SIG-M5 (cell line): ENCODE results near the gene NEB.
A peak's percentile ranks its signal among the peaks of the same experiment; 100 is the strongest.
"Not testable (repeated sequence)": the region's sequence is repeated elsewhere in the genome, so short reads cannot be mapped to it uniquely, and the experiment has no call there.

Experiments used
- DNase-seq: peaks from one replicate; lab custom pipeline; 2025; lab: John Stamatoyannopoulos, UW

NEB gene

DNA sequence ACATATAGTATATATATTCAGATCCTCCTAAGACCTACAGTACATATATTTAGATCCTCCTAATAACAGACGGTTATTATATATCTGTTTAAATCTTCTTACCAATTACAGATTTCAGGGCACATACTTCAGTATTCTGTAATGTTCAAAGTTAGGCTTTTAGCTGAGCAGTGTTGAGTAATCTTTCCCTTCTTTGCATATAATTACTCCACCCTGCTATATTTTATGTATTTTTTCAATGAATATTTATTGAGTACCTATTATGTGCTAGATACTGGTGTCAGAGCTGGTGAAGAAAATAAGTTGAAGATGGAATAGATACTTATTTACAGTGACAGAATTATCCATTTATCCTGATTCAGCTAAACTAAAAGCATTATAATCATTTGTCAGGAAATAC, 84.9 kb downstream of the NEB start:
- DNase-seq, result no peak

DNA sequence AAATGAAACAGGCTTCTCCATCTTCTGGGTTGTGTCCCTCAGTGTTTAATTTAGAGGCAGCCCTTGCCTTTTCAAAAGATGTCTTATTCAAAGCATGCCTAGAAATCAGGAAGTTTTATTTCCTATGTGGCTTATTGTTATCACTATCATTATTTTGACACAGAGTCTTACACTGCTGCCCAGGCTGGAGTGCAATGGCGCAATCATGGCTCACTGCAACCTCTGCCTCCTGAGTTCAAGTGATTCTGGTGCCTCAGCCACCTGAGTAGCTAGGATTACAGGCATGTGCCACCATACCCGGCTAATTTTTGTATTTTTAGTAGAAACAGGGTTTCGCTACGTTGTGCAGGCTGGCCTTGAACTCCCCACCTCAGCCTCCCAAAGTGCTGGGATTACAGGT, 87.8 kb downstream of the NEB start:
- DNase-seq, result not testable (repeated sequence)

DNA sequence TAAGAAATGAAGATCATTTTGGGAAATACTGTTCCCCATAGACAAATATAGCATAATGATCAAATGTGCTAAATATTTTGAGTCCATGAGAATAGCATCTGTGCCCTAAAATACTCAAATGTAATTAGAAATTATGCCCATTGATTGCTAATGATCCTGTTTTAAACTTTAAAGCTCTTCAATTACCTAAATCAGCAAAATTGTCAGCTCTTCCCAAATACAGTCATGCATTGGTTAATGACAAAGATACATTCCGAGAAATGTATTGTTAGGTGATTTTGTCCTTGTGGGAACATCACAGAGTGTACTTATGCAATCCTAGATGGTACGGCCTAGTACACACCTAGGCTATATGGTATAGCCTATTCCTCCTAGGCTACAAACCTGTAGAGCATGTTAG, 89.7 kb downstream of the NEB start:
- DNase-seq, result no peak

DNA sequence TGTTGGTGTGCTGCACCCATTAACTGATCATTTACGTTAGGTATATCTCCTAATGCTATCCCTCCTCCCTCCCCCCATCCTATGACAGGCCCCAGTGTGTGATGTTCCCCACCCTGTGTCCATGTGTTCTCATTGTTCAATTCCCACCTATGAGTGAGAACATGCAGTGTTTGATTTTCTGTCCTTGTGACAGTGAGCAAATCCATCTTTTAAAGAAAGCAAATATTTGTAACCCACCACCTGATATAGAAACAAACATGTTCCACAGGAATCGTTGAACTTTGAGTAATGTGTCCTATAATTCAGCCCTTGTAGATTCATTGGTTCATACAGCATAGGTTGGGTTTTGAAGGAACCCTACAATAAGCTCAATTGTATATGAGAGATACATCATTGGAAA, 92.4 kb downstream of the NEB start:
- DNase-seq, result not testable (repeated sequence)

DNA sequence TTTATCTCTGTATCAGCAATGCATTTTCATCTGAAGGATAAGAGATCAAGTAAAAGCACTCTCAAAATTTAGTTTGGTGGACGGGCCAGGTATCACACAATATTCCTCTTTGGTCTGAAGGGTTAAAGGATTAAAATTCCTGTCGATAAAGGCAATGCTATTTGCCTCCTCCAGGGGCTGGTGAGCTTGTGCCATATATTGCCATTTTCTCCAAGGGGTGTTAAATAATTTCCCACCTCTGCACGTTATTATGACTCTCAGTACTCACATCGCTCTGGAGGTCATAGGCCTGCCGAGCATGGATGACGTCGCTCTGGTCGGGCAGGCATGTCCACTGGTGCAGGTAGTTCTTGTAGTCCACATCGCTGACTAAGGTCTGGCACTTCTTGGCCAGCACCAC, 94.2 kb downstream of the NEB start:
- DNase-seq, result no peak

DNA sequence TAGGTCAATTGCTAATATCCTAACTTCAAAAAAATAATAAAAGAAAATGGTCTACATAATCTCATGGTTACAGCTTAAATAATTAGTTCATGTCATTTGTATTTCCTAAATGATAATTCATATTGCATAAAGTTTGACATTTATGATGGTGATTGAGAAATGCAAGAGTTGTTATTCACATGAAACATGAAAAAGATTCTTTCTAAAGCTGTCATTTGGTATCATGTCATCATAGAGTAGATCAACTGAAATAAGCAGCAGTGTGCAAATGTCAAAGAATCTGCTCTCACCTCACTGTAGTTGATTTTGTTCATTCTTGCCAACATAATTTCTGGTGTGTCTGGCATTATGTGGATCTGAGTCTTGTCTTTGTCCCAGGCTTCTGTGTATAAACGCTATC, 95.3 kb downstream of the NEB start:
- DNase-seq, result no peak

DNA sequence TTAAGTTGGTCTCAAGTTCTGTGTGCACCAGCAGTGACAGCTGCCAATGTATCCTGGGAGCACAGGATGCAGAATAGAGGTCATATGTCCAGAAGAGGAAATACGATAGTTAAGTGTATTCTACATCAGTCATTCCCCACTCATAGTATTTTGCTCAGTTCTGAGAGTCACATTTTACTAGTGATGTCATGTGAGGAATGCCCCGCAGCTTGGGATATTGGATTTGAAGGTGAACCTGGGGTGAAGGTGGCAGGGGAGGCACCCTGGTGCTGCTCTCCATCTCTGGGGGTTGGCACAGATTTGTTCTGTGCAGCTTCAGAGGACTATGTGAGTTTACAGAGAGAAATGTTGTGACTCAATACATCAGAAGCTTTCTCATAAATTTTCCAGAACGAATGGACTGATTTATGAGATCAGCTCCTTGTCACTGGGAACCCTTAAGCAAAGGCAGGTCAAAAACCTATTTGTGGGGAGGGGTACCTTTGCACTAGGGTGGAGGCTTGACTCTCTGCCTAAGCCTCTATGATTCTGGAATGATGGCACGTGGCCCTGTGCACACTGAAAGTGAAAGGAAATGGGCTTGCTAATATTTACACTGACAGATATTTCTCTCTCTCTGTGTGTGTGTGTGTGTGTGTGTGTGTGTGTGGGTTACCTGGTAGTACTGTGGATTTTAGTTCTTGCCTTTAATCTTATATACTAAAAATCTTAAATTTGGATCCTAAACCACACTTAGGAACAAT, 95.9 kb downstream of the NEB start:
- DNase-seq, result no peak

DNA sequence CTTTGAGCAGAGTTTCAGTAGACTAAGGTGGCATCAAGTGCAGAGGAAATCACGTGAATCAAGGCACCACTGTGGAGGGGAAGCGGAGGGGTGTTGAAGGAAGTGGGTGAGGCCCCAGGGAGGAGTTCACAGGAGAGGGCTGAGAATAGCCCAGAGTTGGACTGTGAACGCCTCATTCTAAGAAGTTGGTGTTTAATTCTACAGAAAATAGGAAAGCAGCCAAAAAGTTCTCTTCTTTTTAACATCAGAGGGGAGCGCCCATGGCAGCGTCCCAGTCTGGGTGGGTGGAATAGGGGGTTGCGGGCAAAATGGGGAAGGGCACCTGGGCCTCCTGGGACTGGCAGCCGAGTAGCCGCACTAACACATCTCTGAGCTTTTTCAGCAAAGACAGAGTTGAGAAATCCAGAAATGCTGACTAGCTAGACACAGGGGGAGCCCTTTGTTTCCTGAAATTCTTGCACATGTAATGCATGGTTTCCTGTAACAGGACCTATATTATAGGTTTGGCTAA, 97.0 kb downstream of the NEB start:
- DNase-seq, result peak; percentile 27

DNA sequence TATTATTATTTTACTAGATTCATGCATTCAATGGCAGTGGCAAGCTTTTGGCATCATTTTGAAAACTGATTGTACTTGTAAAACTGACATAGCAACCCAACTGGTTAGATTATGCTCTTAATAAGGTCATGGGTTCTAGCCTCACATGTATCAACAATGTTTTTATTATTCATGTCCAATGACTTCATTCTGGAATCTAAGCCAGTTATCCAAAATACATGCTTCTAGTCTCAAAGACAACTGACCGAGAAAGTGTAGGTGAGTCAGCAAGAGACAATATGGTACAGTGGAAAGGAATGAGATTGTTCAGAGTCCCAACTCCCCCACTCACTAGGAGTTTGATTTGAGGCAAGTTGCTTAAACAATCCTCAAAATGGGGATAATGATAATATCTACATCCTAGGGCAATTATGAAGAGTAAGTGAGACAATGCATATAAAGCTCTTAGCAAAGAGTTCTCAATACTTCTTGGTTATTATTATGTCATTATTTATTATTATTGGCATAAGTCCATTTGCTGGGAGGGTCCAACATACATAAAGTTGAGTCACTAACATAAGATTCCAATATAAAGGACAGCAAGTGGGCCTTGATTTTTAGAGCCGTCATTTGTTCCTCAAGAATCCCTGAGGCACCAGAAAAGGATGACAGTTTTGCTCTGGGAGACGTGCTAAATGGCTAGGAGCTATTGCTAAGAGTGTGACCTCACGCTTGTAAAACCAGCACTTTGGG, 99.4 kb downstream of the NEB start:
- no peak for DNase-seq

DNA sequence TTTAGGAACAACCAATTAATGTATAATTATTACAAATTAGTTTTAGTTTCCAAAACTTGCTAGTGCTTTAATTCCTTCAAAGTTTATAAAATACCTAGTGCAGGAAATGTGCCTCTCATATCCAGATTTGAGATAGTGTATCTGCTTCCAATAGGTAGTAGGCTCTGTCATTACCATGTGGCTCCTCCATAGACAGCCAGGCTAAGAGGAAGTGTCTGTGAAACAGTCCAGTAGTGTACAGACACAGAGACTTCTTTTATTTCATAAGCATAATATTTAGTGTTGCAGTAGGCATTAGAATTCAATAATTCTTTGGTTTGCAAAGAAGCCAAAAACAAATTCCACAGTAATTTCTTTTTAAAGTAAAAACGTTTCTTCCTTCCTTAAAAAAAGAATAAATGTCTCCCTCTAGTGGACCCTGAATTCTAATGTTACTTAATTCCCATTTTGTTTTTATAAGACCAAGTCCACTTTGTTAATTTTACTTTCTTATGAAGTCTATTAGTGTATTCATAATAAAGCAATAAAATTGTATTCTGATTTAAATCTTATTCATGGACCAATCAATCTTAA, 101.2 kb downstream of the NEB start:
- no peak for DNase-seq

DNA sequence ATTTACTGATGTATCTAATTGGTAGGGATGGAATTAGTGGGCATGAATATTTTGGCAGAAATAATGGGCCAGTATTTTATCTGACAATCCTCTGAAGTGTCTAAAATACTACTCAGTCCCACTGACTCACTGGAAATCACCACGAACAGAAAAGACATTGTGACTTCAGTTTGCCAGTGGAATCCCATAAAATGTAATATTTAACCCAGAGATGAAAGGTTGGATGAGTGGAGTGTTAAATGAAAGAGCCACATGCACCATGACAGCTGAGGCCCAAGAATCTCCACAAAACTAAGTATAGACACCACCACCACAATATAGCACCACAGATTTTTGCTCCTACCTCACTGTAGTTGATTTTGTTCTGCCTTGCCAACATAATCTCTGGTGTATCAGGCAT, 103.9 kb downstream of the NEB start:
- no peak for DNase-seq

DNA sequence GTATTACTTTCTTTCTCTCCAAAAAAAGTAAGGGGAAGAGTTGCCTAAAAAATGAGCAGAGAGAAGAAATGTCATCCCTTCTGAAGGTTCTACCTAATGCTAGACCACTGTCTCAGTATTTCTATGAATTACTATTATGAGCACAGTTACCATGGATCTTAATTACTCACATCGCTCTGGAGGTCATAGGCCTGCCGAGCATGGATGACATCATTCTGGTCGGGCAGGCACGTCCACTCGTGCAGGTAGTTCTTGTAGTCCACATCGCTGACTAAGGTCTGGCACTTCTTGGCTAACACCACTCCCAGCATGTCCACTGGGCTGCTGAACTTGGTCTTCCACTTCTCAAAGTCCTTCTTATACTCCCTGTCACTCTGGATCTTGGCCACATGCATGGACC, 106.9 kb downstream of the NEB start:
- DNase-seq, result no peak

DNA sequence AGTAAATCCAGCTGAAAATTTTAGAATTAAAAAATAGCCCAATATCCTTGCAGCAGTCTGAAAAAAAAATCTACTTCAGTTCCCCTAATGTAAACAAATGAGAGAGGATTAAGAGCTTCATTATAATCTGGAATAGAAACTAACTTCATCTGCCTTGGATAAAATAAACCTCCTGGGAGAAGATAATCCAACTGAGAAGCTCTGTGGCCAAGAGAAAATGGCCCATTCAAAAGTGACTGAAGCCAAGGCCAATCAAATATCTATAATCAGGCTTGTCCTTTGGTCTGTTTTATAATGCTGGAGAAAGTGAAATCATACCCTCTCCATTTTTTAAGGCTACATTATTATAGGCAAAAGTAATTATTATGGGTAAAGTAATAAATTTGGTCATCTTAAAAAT, 110.0 kb downstream of the NEB start:
- no peak for DNase-seq

DNA sequence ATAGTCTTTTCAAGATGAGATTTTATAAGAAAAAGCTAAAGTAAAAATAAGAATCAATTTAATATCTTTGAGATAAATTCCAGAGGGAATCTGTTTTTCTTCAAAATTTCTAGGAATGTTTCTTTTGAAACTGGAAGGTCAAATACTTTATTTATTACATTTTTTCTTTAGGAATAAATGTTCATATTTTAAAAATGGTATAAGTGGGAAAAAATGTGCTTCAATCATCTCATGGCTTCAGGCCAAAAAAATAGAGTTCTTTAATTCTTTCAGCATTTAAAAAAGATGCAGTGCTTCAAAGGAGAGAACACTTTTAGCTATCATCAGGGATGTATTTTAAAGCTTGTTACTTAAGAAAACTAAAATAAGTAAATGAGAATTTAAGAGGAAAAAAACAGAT, 110.6 kb downstream of the NEB start:
- no peak for DNase-seq

DNA sequence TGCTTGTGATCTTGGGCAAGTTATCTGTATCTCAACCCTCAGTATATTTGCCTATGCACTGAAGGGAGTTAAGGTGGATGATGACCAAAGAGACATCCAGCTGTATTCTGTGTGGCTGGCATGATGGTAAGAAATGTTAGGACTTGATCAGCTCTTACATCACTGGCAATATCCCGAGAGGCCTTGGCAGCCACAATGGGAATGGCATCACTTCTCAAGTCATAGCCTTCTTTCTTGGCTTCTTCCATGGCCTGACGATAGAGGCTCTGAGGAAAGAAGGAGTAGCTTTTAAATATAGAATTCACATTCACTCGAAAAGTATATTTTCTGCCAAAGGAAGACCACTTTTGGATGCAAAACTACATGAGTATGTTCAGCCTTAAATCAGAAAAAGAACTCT, 113.5 kb downstream of the NEB start:
- no peak for DNase-seq

DNA sequence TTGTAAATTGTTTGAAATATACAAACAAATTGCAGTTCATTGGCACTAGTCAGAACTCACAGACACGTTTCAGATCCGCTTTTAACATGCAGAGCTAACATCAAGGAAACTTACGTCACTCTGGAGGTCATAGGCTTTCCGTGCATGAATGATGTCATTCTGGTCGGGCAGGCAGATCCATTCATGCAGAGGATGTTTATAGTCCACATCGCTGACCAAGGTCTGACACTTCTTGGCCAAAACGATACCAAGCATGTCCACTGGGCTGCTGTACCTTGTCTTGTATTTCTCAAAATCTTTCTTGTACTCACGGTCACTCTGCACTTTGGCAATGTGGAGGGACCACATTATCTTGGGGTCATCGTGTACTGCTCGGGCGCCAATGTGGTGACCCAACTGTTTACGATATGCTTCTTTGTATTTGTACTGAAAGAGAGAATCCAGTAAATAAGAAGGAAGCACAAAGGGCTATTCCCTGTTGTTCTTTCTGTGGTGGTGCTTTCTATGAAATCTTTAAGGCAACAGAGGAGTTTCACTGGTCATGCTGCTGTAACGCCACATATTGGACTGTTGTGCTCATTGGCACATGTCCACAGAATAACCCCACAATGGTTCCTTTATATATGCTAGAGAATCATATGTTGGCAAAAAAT, 114.8 kb downstream of the NEB start:
- no peak for DNase-seq

DNA sequence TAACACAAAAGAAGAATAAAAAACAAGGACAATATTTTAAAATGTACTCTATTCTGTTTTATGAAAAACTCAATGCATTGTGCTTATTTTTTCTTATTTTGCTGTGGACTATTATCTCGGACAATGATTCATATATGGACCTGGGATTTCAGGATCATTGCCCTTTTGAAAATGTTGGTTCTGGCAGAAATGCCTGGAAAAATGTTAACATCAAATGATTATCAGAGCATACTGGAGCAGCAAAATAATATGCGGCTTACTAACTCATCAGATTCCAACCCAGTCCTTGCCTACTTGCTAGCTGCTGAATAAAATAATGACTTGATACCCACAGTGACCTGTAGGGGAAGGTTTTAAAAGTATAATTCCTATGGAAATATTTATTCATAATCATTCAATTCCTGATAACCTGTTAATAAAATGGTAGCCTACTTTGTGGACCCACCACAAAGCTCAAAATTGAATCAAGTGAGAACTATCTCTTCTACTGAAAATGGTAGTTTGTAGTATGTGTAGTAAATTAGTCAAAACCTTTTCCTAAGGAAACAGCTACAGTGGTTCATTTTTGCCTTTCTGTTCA, 117.4 kb downstream of the NEB start:
- DNase-seq, result no peak

DNA sequence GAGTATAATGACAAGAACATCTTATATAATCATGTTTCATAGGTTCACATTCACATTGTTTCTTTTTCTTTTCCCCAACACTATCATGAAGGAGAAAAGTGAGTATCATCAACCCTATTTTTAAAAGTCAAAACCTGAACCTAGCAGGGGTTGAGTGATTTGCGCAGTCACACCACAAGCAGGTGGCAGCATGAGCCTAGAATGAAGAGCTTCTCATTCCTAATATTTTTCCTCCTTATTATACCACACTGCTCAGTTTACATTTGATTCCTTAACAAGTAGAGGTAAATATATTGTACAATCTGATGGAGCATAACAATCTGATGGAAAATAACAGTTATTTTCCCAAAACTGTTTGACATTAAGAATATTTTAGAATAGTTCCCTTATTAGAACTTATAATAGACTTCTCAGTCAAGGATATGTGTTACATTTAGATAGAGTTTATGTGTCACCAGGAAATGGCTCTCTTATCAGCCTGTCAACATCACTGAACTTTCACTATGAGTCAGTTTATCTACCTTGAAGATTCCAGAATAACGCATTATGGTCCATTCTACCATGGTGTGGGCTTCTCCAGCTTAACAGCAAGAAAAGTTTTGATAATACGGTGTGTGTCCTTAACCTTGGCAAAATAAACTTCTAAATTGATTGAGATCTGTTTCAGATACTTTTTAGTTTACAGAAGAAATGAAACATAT, 119.5 kb downstream of the NEB start:
- DNase-seq, result no peak

DNA sequence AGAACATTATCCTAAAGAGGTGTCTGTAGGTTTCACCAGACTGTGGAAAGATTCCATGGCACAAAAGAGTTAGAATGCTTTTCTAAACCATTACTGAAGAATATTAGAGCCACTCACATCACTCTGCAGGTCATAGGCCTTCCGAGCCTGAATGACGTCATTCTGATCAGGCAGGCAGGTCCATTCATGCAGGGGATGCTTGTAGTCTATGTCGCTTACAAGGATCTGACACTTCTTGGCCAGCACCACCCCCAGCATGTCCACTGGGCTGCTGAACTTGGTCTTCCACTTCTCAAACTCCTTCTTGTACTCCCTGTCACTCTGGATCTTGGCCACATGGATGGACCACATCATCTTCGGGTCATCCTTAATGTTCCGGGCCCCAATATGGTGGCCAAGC, 120.1 kb downstream of the NEB start:
- no peak for DNase-seq

DNA sequence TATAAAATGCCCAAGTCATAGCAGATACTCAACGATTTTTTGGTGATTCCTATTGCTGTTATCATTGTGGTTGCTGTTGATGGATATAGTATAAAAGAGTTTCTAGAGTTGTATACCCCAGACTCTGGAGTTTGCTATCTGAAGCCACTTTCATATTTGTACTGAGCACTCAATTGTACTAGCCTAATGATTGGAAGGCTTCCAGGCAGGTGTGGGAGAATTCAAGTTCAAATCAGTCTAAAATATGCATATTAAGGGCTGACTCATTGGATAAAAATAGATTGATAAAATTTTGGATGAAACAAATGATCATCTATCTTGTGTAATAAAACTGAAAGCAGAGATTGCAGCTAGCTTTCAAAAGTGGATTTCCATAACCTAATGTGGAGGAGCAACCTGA, 122.9 kb downstream of the NEB start:
- DNase-seq, result no peak

DNA sequence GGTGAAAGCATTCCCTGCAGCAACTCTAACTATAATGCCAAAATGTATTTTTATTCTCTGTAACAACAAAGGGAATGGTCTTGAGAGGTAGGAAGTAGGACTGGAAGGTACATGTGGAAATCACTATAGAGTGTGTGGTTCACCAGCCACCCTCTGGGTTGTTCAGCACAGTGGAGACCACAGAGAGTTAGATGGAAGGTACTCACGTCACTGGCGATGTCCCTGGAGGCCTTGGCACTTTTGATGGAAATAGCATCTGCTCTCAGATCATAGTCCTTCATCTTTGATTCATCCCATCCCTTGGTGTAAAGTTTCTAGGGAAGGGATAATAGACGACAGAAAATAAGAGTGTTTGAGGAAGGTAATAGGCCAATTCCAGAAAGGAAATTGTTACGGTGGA, 124.0 kb downstream of the NEB start:
- no peak for DNase-seq

DNA sequence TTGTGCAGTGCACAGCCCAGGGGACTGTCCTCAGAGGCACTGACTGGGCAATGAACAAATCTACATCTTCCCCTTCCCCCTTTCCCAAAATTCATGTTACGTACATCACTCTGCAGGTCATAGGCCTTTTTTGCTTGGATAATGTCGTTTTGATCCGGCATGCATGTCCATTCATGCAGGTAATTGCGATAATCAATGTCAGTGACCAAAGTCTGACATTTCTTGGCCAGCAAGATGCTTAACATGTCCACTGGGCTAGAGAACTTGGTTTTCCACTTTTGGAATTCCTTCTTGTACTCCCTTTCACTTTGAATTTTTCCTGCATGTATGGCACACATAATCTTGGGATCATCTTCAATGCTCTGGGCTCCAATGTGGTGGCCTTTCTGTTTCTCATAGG, 124.6 kb downstream of the NEB start:
- no peak for DNase-seq
